NCI-H2081 treated with DMSO at 0.1 percent for 48 hours (cell line): ENCODE results near the gene SALL1.

ENCODE experiments used
- DNase-seq: peaks from one replicate; lab custom pipeline; 2025; lab: John Stamatoyannopoulos, UW

The SALL1 gene

DNA sequence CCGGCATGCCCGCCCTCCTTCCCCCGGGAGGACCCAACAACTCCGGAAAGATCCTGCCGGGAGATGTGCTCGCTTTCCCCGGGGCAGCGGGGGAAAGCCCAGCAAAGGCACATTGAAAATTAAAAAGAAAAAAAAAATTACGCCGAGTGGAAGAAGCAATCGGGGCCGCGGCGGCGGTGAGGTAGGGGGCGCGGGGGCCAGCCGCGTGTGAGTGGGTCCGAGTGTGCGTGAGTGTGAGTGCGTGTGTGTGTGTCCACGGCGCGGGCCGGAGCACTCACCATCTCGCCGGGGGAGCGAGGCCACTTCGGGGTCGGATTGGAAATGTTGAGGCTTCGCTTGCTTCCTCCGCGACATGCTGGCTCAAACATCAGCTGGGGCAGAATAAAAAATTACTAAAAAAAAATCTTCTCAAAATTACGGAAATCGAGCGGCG, at the start of gene SALL1:
Gene SALL1 (minus strand): TSS at position 383 of the 433 bp plus-strand sequence. CDS start 29 bp downstream, at position 354.
- no peak for DNase-seq

DNA sequence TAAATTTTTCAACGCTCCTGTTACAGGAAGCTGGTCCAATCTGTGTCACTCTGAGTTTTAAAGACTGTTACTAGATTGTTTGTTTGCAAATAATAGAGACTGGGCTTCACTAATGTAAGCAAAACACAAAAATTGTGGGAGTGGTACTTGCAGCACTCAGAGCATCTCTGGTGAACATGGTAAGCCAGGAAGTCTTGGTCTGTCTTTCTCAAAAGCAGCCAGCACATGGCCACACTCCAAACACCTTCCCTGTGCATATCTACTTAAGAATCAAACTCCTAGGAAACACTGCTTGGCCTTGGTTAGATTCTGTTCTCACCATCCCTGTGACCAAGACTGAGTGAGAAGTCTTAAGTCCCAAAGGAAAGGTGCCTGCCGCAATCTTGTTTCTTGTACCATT, 49.7 kb upstream of the SALL1 start:
- no peak for DNase-seq

DNA sequence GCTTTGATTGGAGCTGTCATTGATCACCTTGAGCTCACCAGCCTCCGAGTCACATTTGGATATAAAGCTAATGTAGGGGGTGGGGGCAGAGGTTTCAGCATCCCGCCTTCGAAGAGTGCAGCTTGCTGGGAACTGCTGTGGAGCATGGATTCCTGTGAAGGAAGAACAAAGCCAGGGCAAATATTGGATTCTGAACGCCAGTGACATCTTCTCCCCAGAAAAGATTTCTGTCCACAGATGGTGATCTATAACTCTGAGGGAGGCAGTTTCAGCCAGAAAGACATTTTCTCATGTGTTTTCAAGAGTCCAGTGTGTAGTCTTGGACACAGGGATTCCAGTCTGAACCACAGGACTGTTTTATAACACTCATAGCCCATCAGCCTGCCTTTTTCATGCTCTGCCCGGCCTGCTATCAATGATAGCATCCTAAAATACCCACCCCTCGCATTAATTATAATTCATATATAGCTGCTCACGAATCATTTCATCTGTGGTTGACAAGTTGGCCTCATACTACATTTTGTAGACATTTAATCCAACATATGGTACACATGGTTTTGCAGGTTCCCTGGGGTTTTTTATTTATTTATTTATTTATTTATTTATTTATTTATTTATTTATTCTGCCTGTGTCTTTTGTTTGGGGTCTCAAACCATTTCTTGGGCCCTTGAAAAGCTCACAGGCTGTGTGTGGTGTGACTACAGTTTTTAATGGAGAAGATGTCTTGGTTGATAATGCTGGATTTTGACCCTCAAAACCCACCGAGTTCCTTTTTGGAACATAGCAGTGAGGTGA, 47.1 kb upstream of the SALL1 start:
- DNase-seq = no peak

DNA sequence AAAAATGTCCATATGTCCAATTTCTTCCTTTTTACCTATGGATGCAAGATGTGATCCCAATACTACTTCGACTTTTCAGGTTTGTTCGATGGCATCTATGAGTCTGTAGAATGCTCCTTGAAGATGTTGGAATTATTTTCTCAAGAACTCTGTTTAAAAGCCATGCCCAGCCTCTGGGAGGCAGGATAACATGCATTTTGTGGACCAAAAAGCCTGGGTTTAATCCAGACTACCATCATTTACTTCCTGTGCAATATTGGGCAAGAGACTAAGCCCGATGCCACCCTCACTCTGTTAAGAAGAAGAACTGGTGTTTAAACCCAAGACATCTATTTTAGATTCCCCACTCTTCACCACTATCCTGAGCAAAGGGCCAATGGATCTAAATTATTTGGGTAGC, 42.8 kb upstream of the SALL1 start:
- DNase-seq = no peak

DNA sequence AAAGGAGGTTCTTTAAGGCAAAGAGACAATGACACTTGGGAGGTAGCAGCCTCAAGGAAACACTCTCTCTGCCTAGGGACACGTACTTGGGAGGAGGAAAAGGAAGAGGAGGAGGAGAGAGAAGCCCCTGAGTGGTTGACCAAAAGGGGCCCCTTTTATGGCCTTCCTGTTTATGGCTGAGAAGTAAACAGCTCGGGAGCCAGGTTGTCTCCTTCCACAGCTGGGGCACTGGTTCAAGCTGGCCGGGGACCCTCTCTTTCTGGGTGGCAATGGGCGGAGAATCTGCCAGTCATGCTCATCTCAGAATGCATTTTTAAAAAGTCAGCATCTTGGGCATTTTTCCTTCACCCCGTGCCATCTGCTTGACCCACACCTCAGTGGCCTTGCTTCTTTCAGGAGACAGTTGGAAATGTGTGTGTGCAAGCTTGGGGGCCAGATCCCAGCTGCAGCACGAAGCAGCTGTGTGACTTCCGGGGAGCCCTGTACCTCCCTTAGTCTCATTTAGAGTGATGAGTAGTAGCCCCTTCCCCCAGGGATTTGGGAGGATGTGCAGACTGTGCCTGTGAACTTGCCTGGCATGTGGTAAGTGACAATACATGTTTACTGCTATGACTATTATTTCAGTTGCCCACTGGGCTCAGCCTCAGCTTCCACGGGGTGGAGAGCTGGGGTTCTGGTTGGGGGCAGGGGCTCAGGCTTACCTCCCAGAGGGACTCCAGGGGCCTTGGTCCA, 33.8 kb upstream of the SALL1 start:
- no peak for DNase-seq

DNA sequence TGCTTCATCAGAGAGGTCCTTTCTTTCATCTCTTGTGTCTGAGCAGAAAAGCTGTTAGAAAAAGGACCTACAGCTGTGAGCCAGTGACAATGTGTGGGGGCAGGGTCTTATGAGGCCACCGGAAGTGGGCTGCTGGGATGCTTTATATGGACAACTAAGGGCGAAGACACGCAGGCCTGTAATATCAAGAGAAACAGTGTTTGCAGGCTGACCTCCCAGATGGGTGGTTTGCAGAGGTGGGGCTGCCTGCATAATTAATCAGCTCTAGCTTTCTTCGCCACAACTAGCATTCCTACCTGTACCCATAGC, 30.4 kb upstream of the SALL1 start:
- no peak for DNase-seq

DNA sequence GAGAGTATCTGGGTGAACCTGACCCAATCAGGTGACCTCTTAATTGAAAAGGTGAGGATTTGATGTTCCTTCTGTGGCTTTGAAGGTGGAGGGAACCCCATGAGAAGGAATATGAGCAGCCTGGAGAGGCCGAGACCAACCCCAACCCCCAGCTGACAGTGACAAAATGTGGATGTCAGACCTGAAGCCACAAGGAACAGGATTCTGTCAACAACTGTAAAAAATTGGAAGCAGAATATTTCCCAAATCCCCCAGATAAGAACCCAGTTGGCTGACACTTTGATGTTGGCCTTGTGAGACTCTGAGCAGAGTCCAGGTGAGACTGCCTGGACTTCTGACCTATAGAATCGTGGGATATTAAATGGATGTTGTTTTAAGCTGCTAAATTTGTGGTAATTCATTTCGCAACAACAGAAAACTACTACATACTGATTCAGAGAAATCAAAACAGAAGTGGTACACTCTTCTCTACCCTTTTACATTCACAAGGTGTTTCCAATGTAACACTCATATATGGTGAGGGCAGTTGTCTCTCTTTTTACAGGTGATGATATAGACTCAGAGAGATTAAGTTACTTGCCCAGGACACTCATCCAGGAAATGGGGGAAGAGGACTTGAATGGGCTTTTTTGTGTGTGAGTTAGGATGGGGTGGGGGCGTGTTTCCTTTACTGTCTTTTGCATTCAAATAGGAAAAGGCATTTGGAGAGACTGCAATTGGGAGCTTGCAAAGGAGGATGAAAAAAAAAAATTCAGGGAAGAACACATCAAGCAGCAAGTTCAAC, 29.8 kb upstream of the SALL1 start:
- no peak for DNase-seq

DNA sequence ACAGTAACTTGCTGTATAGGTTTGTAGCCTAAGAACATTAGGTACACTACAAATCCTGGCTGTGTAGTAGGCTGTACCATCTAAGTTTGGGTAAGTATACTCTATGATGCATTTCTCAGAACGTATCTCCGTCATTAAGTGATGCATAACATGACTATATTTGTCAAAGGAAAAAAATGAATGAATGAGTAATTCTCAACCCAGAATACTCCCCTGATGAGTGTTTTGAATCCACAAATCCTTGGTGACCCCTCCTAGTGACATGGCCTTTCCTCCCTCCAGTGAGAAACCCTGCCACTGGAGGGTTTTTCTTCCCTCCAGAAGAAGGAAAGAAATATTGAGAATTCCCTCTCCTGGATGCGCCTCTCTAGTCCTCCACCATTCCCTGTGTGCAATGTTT, 24.0 kb upstream of the SALL1 start:
- no peak for DNase-seq

DNA sequence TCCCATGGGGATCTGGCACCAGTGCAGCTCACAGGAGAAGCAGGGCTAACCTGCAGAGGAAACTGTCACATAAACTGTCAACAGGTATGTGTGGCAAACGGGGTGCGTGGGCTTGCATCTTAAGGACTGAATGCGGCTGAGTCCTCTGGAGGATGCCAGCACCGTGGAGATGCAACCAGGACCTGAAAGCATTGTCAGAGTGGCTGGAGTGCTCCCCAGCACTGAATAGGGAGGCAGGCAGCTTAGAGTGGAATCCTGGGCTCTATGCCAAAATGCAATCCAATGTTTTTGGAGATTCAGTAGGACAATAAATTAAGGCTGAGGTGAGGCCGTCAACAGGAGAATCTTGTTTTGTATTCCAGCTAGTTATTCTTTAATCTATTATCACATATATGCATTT, 21.3 kb upstream of the SALL1 start:
- DNase-seq = no peak

DNA sequence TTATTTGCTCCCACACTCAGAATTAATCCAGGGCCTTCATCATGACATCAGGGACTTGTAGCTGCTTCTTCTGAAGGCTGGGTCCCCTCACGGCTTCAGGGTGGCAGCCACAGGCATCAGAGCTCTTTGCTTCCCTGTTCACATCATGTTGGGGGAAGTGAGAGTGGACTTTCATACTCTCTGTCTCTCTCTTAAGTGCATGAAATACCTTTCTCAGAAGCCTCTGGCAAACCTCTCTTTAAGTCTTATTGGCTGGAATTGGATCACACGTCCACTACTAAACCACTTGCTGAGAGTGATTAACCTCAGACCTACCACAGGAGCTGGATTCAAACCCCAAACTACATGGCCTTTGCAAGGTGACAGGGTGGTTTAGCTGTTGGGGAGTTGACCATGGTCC, 17.7 kb upstream of the SALL1 start:
- DNase-seq = no peak

DNA sequence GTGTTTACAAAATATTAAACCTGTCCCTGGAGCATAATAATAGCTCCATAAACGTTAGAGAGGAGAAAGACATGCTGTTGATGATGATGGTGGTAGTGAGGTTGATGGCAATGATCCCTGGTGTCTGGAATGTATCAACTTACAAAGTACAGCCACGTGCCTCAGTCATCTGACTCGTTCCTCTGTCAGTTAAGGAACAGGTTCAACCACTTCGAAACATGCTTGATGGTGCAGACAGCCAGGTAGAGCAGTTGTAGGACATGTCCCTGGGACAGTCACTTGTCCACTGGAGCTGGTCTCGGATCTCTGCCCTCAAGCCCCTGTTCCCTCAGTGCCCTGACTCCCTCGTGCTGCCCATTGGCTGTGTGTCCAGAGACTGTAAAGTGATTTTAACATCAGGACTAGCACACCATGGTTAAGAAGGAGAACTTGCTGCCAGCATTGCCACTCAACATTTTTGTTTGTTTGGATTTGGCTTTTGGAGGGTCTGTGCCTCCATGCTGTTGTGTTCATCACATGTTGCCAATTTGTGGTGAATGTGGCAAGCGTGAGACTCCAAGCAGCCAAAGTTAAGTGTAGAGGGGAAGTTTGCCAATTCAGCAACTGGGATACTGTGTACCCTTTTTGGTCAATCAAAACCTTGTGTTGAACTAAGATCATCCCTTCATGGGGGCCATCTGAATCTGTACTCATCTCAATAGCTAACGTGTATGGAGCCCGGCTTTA, 16.3 kb upstream of the SALL1 start:
- DNase-seq = no peak

DNA sequence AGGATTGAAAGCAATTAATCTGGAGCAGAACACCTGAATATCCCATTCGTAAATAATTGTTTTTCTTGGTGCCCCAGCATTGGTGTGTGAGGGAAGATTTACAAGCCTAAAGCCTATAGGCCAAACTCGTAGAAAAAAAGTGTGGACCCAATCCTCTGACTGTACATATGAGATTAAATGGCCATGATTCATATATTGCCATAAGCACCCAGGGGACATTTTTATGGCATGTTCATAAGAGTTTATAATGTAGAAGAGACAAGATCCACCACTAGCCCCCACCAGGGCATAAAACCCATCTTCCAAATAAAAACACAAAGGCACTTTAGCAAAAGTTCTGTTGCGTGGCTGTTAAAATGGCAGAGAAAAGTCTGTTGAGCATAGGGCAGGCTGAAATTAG, 15.5 kb upstream of the SALL1 start:
- no peak for DNase-seq

DNA sequence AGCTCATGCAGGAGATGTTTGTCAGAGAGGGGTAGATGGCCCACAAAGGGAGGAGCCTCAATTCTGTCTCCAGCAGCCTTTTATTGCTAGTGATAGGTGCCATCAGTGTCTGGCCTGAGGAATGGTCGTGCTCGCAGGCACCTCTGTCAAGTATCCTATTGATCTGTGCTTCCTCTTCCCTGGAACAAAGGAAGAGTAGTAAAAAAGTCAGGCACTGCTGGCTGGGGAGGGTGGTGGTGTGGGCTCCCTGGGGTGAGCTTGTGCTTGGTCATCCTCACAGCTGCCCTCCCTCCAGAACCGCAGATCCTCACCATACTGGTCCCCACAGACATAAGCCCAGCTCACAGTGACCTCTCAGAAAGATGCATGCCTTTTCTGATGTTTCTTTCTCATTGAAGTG, 15.0 kb upstream of the SALL1 start:
- no peak for DNase-seq

DNA sequence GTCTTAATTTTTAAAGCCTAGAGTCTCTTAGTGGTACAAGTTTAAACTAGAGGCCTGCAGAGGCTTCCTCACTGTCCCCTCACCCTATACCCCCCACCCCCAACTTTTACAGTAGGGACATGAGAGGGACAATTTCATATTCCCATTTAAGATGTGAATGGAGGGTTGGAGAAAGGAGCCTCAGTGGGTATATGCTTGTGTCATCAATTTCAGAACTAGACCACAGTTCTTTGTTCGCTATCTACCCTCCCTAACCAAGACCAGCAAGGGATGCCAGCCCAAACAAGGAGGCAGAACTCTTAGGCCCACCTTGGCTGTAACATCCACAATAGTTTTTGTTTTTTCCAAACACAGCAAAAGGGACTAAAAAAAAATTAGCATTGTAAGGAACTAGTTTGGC, 14.0 kb upstream of the SALL1 start:
- DNase-seq = no peak

DNA sequence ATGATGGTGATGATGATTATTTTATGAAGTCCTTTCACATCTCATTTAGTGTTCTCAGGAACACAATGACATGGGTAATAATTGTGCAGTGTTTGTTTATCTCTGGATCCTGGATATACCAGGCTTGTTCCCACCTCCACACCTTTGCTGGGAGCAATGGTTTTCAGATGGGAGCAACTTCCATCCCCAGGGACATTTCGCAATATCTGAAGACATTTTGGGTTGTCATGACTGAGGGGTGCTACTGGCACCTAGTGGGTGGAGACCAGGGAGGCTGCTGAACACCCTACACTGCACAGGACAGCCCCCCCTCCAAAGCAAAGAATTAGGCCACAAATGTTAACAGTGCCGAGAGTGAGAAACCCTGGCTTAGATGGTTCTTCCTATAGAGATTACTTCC, 13.5 kb upstream of the SALL1 start:
- no peak for DNase-seq

DNA sequence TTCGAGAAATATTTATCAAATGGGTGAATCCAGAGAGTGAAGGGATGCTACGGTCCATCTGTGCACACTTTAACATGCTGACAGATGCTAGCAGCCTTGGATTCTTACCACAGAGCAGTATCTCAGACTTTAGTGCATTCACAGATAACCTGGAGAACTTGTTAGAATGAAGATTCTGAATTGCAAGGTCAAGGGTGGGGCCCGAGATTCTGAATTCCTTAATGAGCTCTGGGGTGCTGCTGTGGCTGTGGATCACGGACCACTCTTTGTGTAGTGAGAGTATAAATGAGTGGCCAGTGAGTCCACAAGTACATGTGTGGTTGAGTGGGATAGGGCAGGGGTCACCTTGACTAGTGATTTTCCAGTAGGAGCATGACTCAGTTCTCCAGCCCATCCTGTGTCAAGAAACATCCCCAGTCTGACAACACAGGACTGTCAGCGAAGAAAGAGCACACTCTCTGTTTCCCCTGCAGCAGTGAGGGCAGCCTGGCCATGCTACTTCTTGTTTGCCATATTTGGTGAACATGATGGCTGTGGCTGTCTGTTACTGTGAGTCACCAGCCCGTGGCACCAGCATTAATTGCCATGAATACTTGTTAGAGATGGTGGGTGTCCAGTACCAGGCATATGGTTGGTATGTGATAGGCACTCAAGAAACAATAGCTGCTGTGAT, 13.0 kb upstream of the SALL1 start:
- no peak for DNase-seq

DNA sequence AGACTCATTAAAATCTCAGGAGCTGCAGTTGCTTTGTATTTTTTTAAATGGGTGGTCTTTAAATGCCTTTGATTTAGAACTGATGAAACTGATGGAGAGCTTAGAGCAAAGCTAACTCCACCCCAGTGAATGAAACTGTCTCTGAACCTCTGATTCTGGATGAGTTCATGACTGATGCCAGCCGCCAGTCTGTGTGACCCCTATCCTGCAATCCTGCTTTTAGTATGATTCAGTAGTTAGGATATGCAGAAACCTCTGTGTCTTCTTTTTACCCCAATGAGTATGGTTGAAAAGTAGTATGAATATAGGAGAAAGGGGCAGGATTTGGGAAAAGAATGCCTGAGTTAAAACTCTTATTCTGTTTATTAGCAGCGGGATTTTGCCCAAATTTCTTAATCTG, 12.3 kb upstream of the SALL1 start:
- no peak for DNase-seq

DNA sequence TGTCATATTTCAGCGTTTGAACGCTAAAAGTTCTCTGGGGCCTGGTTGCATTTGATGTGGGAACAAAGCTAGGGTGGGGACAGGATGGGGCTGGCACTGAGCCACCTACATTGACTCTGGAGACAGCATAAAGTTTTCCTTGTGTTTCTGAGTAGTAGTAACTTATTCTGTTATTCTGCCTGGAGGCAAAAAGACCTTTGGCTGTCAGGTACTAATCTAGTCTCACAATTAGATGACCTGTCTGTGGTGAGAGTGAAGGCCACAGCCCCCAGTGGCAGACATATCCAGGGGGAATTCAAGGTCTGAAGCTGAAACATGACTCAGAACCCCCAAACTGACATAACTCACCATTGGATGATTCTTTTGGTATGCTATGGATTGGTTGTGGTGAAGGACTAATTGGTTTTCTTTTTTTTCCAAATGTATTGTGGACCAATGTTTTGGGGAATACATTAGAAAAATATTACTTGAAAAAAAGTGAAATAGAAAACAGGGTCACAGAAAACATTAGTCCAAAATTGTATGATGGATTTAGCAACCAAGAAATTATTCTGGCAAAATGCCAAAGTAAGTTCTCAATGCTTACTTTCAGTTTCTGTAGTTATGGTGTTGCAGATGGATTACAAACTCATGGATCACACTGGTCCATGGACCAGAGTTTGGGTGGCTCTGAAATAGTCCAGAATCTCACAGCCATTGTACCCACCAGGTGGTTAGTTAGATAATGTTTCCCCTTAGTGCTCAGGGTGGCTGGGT, 10.5 kb upstream of the SALL1 start:
- no peak for DNase-seq

DNA sequence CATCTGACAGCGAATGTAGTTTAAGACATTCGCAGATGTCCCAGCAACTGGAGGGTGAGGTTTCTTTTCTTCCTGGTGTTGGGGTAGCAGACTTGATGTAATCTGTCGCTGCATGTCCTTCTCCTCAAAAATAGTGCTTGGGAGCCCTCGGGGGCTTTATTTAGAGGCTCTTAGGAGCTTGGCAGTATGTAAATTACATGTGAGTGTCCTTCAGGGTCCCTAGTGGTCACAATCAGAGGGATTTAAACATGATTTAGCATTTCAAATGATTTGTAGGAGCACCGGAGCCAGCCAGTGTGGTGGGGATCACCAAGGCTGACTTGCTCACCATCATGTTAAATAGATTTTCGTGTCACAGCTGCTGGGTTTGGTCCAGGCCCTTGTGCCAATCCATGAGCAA, 8.8 kb upstream of the SALL1 start:
- DNase-seq = no peak

DNA sequence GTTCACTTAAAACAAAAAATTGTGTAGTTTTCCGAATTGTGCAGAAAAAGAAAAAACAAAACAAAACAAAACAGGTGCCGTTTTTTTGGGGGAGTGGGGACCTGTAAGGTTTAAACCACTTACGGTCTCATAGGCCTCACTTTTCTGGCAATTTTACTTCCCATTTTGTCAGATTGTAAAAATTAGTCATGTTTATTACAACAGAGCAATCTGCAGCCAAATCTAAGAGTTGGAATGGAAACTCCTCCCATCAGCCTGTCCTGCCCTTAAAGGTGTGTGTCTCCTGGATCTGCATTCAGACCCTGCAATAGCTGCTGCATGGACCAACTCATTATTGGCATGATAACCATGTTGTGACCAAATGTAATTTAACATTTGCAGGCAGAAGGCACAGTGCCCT, 8.2 kb upstream of the SALL1 start:
- no peak for DNase-seq

DNA sequence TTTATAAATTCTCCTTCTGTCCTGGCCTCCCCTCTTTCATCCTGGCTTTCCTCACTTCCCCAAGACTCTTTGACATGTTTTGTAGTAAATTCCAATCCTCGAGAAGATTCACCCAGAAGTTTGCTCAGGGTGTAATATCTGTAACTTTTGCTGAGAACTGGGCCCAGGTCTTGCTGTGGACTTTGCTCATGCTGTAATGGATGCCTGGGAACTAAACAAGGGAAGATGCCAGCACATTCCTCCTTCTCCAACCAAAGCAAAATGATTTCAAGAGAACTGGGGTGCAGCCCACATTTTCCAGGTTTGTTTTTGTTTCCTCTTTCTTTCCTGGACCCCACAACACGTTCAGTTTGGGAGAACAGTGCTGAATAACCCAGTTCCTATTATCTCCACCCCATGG, 6.6 kb upstream of the SALL1 start:
- no peak for DNase-seq
